Activated T-helper 2 cell treated with anti-CD3 and anti-CD28 coated beads, Interferon-gamma antibody, Interleukin-2, Interleukin-4, amounts not matched to agents 10 μg/mL and 5 μg/mL and 100 μg/mL, durations not matched to agents 14 hours and 24 hours and 36 hours (primary cell): ENCODE measurements around the gene MRPL16. TPM values are rescaled to one million over a fixed set of nuclear protein-coding genes. Genes with fewer than 3 reads are reported as not detected.
A peak's percentile ranks its signal among the peaks of the same experiment; 100 is the strongest.
"Not testable (repeated sequence)": the region's sequence is repeated elsewhere in the genome, so short reads cannot be mapped to it uniquely, and the experiment has no call there.

Source experiments
- DNase-seq: peaks from one replicate; pipeline ENCODE4 v3.0.0; 2021; ENCODE audit warnings: low spot score
- H3K27ac Mint-ChIP-seq: one replicate; pipeline ENCODE4 v1.8.0; 2021; ENCODE audit warnings: mixed read lengths
- H3K27me3 Mint-ChIP-seq: one replicate; pipeline ENCODE4 v1.8.0; 2021; ENCODE audit warnings: low read depth, mixed read lengths
- H3K36me3 Mint-ChIP-seq: one replicate; pipeline ENCODE4 v1.8.0; 2021; ENCODE audit warnings: low read depth, mixed read lengths
- H3K4me1 Mint-ChIP-seq: one replicate; pipeline ENCODE4 v1.8.0; 2021; ENCODE audit warnings: low read depth, mixed read lengths
- H3K4me3 Mint-ChIP-seq: one replicate; pipeline ENCODE4 v1.8.0; 2021; ENCODE audit warnings: low read depth, mild to moderate bottlenecking, moderate library complexity, mixed read lengths
- H3K9me3 Mint-ChIP-seq: one replicate; pipeline ENCODE4 v1.8.0; 2021; ENCODE audit warnings: mixed read lengths
- intact Hi-C: fragments of 100-400 bp; cut with micrococcal nuclease; formaldehyde crosslinking; loops from one replicate; pipeline ENCODE4 v1.15.1; 2023
- total RNA-seq: library from RNA; stranded (reverse); gene quantifications from 2 replicates; pipeline ENCODE4 v1.2.3, GENCODE V29; 2022

Gene MRPL16
- total RNA-seq, result 87.7 and 90.4 TPM in 2 replicates

DNA sequence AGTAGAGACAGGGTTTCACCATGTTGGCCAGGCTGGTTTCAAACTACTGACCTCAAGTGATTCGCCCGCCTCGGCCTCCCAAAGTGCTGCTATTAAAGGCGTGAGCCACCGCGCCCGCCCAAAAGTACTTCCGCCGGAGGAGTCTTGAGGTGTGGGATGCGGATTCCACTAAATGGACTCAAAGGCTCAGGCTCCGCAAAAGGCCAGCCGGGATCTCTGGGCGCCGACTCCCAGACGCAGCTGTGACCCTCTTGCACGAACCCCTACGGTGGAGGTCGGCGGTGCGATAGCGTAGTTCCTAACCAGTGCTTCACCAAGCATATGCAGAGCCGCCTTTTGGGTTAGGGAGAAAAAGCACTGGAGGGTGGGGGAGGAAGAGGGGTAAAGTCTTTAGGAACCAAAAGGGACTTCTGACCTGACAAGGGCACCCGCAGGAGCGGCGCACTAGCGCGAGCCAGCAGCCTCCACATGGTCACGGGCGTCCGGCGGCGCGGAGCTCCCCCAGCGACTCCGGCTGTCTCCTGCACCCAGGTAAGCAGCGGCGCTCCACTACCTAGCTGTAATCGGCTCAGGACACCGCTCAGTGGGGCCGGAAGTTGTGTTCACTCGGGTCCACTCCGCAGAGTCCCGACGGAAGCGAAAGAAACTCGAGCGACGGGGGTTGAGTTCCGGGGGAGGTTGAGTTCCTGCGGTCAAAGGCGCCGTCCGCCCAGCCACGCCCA lies at the start of gene MRPL16:
TSS of gene MRPL16 (minus strand) at position 590 of the 722 bp plus-strand sequence. CDS start at position 470, 120 bp downstream.
- H3K4me3 Mint-ChIP-seq, result peak within 1 kb of the TSS; percentile 94
- peaks cover 22% of the 10 kb centered on the region for H3K4me1 Mint-ChIP-seq
- H3K36me3 Mint-ChIP-seq, result peaks cover 29% of the 10 kb centered on the region
- peak within 1 kb of the TSS; percentile 84 for H3K27ac Mint-ChIP-seq
- H3K9me3 Mint-ChIP-seq, result no peaks in the 10 kb centered on the region
- intact Hi-C loops, result loop anchor here (1.0 to 2.0 kb wide), 5 partner anchors 48 to 260 kb away; partner anchors contain the start of genes PATL1 and STX3
- peak; percentile 85 for DNase-seq
- no peaks in the 10 kb centered on the region for H3K27me3 Mint-ChIP-seq

DNA sequence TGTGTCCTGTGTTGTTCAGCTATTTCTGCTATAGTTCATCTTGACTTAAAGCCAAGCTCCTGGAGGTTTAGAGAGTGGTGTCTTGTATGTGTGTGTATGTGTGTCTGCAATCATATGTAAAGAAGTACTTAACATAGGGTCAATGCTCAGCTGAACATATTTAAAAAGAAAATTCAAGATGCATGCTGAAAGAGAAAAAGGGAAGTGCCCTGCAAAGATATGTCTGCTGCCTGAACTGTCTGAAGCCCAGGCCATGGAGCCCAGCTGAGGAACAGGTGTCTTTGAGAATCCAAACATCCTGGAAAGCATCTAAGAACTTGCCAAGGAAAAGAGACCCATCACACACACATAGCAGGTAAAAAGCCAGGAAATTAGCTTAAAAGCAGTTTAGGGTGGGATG lies 49.1 kb upstream of the MRPL16 start:
- no peaks in the 10 kb centered on the region for H3K27me3 Mint-ChIP-seq
- DNase-seq, result no peak
- peak overlapping the region; percentile 50 for H3K27ac Mint-ChIP-seq
- peaks cover 8% of the 10 kb centered on the region for H3K9me3 Mint-ChIP-seq
- H3K4me3 Mint-ChIP-seq, result no peak overlapping the region
- intact Hi-C loops, result loop anchor here (2.0 to 5.0 kb wide), 4 partner anchors 49 to 348 kb away; partner anchors contain the start of genes MRPL16, OSBP and PATL1
- H3K36me3 Mint-ChIP-seq, result peaks cover 22% of the 10 kb centered on the region
- H3K4me1 Mint-ChIP-seq, result peaks cover 43% of the 10 kb centered on the region

DNA sequence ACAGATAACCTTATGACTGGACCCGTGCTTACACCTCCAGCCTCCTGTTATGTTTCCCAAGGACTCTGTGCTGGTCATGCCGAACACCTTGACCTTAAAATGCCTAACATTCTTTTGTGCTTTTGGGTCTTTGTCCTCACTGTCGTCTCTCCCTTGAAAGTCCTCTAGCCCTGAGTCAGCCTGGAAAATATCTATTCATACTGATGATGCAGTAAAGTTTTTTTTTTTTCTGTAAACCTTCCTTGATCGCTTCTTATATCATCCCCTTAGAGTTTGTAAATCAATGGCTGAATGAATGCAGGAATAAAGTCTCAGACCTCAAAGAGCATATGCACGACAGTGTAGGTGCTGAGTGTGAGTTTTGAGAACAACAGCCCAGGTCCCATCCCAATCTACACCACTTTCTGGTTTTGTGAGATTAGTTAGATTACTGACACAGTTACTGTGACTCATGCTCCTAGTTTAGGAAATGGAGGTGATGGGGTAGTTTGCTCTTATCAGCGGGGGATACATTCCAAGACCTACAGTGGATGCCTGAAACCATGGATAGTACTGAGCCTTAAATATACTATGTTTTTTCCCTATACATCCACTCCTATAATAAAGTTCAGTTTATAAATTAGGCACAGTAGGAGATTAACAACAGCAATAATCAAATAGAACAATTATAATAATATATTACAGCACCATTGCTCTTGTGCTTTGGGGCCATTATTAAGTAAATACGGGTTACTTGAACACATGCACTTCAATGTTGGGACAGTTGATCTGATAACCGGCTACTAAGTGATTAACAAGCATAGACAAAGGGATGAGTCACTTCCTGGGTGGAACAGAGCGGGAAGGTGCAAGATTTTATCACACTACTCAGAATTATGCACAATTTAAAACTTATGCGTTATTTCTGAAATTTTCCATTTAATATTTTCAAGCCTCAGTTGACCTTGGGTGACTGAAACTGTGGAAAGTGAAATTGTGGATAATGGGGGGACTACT lies 47.2 kb upstream of the MRPL16 start:
- intact Hi-C loops, result loop anchor here (1.0 to 5.0 kb wide), 5 partner anchors 8 to 350 kb away; partner anchors contain the start of genes MRPL16, OSBP and PATL1
- peak; percentile 11 for DNase-seq
- Mint-ChIP-seq H3K4me3 (peak overlapping the region; percentile 19), H3K27me3 (no peaks in the 10 kb centered on the region), H3K4me1 (peaks cover 41% of the 10 kb centered on the region), H3K36me3 (peaks cover 22% of the 10 kb centered on the region), H3K9me3 (peaks cover 8% of the 10 kb centered on the region), H3K27ac (peak overlapping the region; percentile 95)

DNA sequence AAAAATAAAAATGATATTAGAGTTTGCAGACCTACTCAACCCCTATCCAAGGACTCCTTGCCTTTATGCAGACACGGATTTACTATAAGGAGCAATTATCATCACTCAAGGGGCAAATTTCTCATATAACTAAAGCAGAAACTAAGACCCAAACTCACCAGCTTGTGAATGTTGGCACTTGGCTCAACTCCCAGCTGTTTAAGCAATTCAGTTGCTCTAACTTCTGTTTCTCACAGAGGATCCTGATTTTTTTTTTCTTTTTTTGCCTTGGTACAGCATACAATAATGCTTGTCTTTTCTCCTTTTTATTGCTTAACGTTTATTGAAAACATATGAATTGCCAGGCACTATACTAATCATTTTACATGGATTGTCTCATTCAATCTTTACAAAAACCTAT lies 44.3 kb upstream of the MRPL16 start:
- Mint-ChIP-seq H3K27me3 (no peaks in the 10 kb centered on the region), H3K9me3 (peaks cover 16% of the 10 kb centered on the region), H3K4me3 (no peak overlapping the region), H3K27ac (no peak overlapping the region), H3K36me3 (peaks cover 20% of the 10 kb centered on the region), H3K4me1 (peaks cover 34% of the 10 kb centered on the region)
- no peak for DNase-seq
- intact Hi-C loops, result loop anchor here (5.0 kb wide), 2 partner anchors 238 to 352 kb away; partner anchors contain the start of gene OSBP

DNA sequence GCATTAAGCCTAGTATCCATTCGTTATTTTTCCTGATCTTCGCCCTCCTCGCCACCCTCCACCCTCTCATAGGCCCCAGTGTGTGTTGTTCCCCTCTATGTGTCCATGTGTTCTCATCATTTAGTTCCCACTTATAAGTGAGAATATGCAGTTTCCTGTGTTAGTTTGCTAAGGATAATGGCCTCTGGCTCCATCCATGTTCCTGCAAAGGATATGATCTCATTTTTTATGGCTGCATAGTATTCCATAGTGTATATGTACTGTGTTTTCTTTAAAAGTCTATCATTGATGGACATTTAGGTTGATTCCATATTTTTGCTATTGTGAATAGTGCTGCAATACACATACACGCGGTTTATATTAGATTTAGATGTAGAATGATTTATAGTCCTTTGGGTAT lies 40.8 kb upstream of the MRPL16 start:
- H3K27me3 Mint-ChIP-seq, H3K4me1 Mint-ChIP-seq, DNase-seq, H3K36me3 Mint-ChIP-seq, H3K27ac Mint-ChIP-seq, H3K4me3 Mint-ChIP-seq: not testable (repeated sequence)
- intact Hi-C loops, result loop anchor here (2.0 kb wide), 1 partner anchor 25 kb away; no protein-coding TSS in a partner anchor
- peaks cover 15% of the 10 kb centered on the region for H3K9me3 Mint-ChIP-seq

DNA sequence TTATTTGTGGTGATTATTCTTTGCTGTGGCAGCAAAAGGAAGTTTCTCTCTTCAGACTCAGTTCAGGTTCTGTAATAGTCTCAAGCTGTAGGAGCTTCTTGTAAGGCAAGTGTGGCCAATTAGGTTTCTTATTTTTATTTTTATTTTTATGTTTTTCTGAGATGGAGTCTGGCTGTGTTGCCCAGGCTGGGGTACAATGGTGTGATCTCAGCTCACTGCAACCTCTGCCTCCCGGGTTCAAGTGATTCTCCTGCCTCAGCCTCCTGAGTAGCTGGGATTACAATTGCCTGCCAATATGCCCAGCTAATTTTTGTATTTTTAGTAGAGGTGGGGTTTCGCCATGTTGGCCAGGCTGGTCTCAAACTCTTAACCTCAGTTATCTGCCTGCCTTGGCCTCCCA lies 39.0 kb upstream of the MRPL16 start:
- H3K9me3 Mint-ChIP-seq, result peaks cover 12% of the 10 kb centered on the region
- DNase-seq, H3K36me3 Mint-ChIP-seq, H3K27ac Mint-ChIP-seq, H3K4me1 Mint-ChIP-seq, H3K27me3 Mint-ChIP-seq, intact Hi-C loops, H3K4me3 Mint-ChIP-seq: not testable (repeated sequence)

DNA sequence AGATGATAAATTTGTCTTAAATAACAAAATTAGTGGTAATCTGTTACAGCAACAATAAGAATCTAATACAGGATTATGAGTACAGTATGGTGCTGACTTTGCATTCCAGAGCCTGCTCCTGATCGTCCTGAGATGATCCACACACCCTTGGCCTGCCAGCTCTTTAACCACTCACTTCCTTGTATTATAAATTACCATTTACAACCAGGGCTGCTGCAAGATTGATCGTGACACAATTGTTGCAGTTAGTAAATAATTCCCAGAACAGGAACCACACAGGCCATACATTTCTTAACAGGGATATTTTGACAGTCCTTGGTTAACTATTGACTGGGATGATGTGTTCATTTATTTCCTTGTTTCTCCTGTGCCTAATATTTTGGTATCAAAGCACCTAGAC lies 38.6 kb upstream of the MRPL16 start:
- no peaks in the 10 kb centered on the region for H3K36me3 Mint-ChIP-seq
- intact Hi-C loops, result no loop called here
- no peak overlapping the region for H3K4me3 Mint-ChIP-seq
- peaks cover 5% of the 10 kb centered on the region for H3K4me1 Mint-ChIP-seq
- peaks cover 12% of the 10 kb centered on the region for H3K9me3 Mint-ChIP-seq
- no peak overlapping the region for H3K27ac Mint-ChIP-seq
- no peaks in the 10 kb centered on the region for H3K27me3 Mint-ChIP-seq
- DNase-seq, result no peak

DNA sequence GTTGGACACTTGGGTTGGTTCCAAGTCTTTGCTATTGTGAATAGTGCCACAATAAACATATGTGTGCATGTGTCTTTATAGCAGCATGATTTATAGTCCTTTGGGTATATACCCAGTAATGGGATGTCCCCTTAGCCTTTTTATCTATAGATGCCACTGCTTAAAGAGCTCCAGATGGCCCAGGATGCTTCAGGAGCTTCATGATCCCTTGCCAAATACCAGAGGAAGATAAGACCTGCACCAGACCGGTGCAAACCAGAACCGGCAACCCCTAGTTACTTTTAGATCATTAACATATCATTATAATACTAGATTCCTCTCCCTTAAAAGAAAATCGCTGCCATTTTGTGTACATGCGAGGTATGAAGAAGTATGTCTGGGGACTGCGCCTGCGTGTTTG lies 37.9 kb upstream of the MRPL16 start:
- H3K36me3 Mint-ChIP-seq, H3K4me1 Mint-ChIP-seq, DNase-seq, H3K27me3 Mint-ChIP-seq, H3K4me3 Mint-ChIP-seq, H3K27ac Mint-ChIP-seq, intact Hi-C loops: not testable (repeated sequence)
- H3K9me3 Mint-ChIP-seq, result peaks cover 12% of the 10 kb centered on the region

DNA sequence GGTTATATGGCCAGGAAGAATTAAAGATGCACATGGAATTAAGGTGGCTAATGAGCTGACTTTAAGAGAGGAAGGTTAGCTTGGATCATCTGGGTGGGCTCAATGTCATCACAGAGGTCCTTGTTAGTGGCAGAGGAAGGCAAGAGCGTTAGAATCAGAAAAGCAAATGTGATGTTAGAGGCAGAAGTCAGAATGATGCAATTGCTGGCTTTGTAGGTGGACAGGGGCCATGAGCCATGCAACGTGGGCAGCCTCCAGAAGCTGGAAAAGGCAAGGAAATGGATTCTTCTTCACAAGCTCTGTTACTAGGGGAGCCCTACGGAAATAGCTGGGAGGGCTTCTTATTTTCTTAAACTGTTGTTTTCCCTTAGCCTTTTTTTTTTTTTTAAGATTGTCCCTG lies 37.0 kb upstream of the MRPL16 start:
- Mint-ChIP-seq H3K36me3 (no peaks in the 10 kb centered on the region), H3K4me3 (no peak overlapping the region), H3K27ac (no peak overlapping the region), H3K4me1 (peaks cover 2% of the 10 kb centered on the region), H3K9me3 (peaks cover 12% of the 10 kb centered on the region), H3K27me3 (peaks cover 1% of the 10 kb centered on the region)
- no peak for DNase-seq
- intact Hi-C loops, result no loop called here

DNA sequence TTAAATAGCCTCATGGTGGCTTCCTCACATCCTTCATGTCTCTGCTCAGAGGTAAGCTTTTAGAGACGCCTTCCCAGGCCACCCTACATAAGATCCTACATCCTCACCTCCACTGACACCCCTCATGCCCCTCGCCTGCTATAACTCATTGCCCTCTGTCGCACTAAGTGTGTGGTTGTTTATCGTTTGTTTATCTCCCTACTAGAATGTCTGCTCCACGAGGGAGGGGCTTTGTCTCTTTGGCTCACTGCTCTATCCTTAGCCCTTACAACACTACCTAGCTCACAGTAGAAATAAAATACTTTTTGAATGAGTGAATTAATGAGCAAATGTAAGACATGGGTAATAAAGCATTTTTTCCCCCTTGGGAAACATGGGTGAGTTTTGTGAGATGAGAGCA lies 36.0 kb upstream of the MRPL16 start:
- H3K4me1 Mint-ChIP-seq, result peaks cover 6% of the 10 kb centered on the region
- no peak overlapping the region for H3K27ac Mint-ChIP-seq
- H3K9me3 Mint-ChIP-seq, result peaks cover 11% of the 10 kb centered on the region
- no peaks in the 10 kb centered on the region for H3K36me3 Mint-ChIP-seq
- H3K27me3 Mint-ChIP-seq, result peaks cover 1% of the 10 kb centered on the region
- no peak overlapping the region for H3K4me3 Mint-ChIP-seq
- intact Hi-C loops, result no loop called here
- DNase-seq, result no peak

DNA sequence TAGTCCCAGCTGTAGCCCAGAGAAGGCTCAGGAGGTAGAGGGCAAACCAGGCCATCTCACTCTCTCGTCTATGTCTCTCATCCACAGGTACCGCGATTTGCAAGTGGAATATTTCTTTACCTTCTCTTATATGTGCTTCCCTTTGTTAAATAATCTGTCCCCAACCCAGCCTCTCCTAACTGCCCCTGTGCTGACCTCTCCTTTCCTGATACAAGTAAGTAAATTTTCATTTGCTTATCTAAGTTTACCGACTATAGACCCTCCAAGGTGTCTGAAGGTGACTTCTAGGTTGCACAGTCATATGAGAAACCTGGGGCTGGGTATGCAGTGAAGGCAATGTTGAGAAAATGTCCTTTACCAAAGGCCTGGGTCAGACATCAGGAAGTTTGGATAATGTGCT lies 34.8 kb upstream of the MRPL16 start, which contains the start of gene CBLIF:
TSS of gene CBLIF (minus strand) at position 101 of the 400 bp plus-strand sequence. CDS start at position 55, 46 bp downstream.
- intact Hi-C loops, result no loop called here
- H3K4me1 Mint-ChIP-seq, result peaks cover 8% of the 10 kb centered on the region
- peaks cover 1% of the 10 kb centered on the region for H3K27me3 Mint-ChIP-seq
- peaks cover 4% of the 10 kb centered on the region for H3K9me3 Mint-ChIP-seq
- H3K27ac Mint-ChIP-seq, result no peak within 1 kb of the TSS
- no peak for DNase-seq
- no peaks in the 10 kb centered on the region for H3K36me3 Mint-ChIP-seq
- H3K4me3 Mint-ChIP-seq, result no peak within 1 kb of the TSS

DNA sequence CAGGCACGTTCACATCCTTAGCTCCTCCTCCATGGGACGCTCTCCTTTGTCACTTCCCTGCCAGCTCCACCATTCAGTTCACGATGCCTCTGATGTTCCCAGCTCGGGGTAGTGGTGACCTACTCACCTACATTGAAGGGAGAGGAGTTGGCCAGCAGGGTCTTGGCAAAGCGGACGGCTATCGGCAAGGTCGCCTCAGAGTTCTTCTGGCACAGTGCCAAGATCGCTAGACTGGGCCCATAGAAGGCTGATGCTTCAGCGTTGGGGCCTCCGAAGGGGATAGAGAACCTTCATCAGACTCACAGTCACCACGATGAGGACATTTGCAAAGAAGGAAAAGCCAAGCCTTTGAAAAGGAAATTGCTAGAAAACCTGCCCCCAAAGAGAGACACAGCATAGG lies 31.7 kb upstream of the MRPL16 start:
- Mint-ChIP-seq H3K36me3 (no peaks in the 10 kb centered on the region), H3K27me3 (peaks cover 1% of the 10 kb centered on the region), H3K9me3 (peaks cover under 1% of the 10 kb centered on the region), H3K4me1 (peaks cover 8% of the 10 kb centered on the region), H3K27ac (no peak overlapping the region), H3K4me3 (no peak overlapping the region)
- DNase-seq, result no peak
- intact Hi-C loops, result no loop called here
